Heart right ventricle (tissue), 16 donors: Measurements from ENCODE around the gene ACE2. TPM values are rescaled to one million over a fixed set of nuclear protein-coding genes. Genes with fewer than 3 reads are reported as not detected.

ENCODE experiments used
- ATAC-seq, 8 donors: fragments of 200-7000 bp; cut with Tn5 transposase; one replicate each; pipeline ENCODE4 v1.9.1; 2020; ENCODE audit warnings: mild to moderate bottlenecking in 8 of 8, moderate library complexity in 8 of 8, moderate number of reproducible peaks in 1 of 8
- DNase-seq, 2 donors: peaks; one replicate each; pipeline ENCODE4 v3.0.0-alpha.2; 2020
- H3K27ac ChIP-seq, 10 donors: fragments of 200-600 bp; sonication (generic) in 2 of 10; one replicate each; pipeline versions ENCODE4 v1.5.0 to v1.8.0; 2020 to 2022; ENCODE audit warnings: mild to moderate bottlenecking in 3 of 10
- H3K27me3 ChIP-seq, 7 donors: fragments of 200-600 bp; one replicate each; pipeline ENCODE4 v1.8.0; 2021 to 2022; ENCODE audit warnings: mild to moderate bottlenecking in 2 of 7
- H3K36me3 ChIP-seq, 9 donors: fragments of 200-600 bp; sonication (generic) in 1 of 9; one replicate each; pipeline versions ENCODE4 v1.5.0 to v1.8.0; 2020 to 2022; ENCODE audit warnings: mild to moderate bottlenecking in 2 of 9
- H3K4me1 ChIP-seq, 9 donors: fragments of 200-600 bp; sonication (generic) in 1 of 9; one replicate each; pipeline versions ENCODE4 v1.5.0 to v1.8.0; 2020 to 2022; ENCODE audit warnings: mild to moderate bottlenecking in 4 of 9
- H3K4me3 ChIP-seq, 10 donors: fragments of 200-600 bp; sonication (generic) in 2 of 10; one replicate each; pipeline versions ENCODE4 v1.5.0 to v1.8.0; 2020 to 2022; ENCODE audit warnings: mild to moderate bottlenecking in 7 of 10, moderate library complexity in 2 of 10
- H3K9me3 ChIP-seq, 11 donors: fragments of 200-600 bp in 10 of 11; sonication (generic) in 2 of 11; one replicate each; pipeline versions ENCODE4 v1.5.0 to v1.8.0; 2013 to 2022; ENCODE audit warnings: mild to moderate bottlenecking in 2 of 11, control low read depth in 1 of 11, moderate library complexity in 1 of 11
- WGBS, 2 donors: extraction: QIAGEN DNeasy Blood & Tissue Kit; methylation state at CpG; one replicate each; pipeline ENCODE4 v1.1.7; 2013; ENCODE audit warnings: inconsistent platforms in 1 of 2; 5-methylcytosine and 5-hydroxymethylcytosine counted together
- intact Hi-C, 10 donors: fragments of 100-400 bp; cut with DNase I; formaldehyde crosslinking; loops; one replicate each; pipeline versions ENCODE4 v1.11.1 to v1.14.2; 2022
- polyA plus RNA-seq, 2 donors: library from polyadenylated mRNA; stranded (reverse); fragments of 200-250 nt; gene quantifications; one replicate each; pipeline ENCODE4 v1.2.3, GENCODE V29; 2013
- total RNA-seq, 10 donors: library from RNA; stranded (reverse); fragmentation: NEBNext Ultra II Directional in 3 of 10; extraction: Animal tissue kit (Norgen Biotek cat#: 25700) in 3 of 10; gene quantifications; one replicate each; pipeline versions ENCODE4 v1.2.1 to v1.2.4, GENCODE V29; 2021 to 2023
- TF ChIP-seq, protein P1 (sequence below), 9 donors: fragments of 200-600 bp; sonication (generic) in 2 of 9; IDR thresholded peaks; one replicate each; pipeline versions ENCODE4 v1.5.0 to v1.8.0; 2021 to 2022; ENCODE audit warnings: antibody characterized with exemption in 9 of 9, mild to moderate bottlenecking in 5 of 9, moderate library complexity in 1 of 9
- donor health status: Arrhythmogenic right ventricular cardiomyopathy.
- donor health status: ischemic (EF 13 %, LVEDD 7.1; RV severe dilation, severe dysfunction).
- donor health status: healthy with polysubstance abuse.
- donor health status: DM: no; HTN: yes; CAD: no.
- donor health status: DM: no; HTN: no; CAD: no.
- donor health status: ischemic (EF 25% LVEDD 6.9; RV normal size, moderate dysfunction).
- donor health status: ischemic (EF 25% LVEDD 5.7; RV mildly dilated, moderate dysfunction).
- donor health status: healthy.
- donor health status: DM: yes; HTN: yes; CAD: no.
- donor health status: Ischemic cardiomyopathy.
- donor health status: ischemic (EF 35%, LVEDD 5.7; RV mildly dilated, moderate dysfunction).
- donor health status: nonischemic (EF 11% LVEDD 7.7; RV severe dilation, severe dysfunction).
- donor health status: DM: yes; HTN: yes; CAD: no.
- donor health status: PGD.
- donor health status: ischemic (EF 29% LVEDD 5.4; RV normal size, mild dysfunction).
- donor health status: nonischemic (EF 23%, LVEDD 6.1; RV moderate dilation, normal function).

ACE2 gene
- total and polyA plus RNA-seq, 12 donors = 6.7 to 42.4 (median 17.8) TPM

DNA sequence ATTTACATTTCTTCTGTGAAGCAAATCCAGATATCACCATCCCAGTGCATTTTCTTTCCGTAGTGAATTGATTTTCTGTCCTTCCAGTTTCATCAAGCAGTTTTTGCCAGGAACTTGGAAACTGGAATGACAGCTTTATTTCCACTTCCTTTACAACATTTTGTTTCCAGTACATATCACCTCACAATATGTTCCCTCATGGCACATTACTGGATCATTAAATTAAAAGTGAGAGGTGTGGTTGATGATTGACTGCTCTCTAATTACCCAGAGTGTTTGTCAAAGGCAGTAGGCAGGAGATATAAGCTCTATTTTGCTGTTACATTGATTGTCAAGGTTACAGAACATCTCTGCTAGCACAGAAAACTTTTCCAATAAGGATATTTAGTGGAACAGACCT is 22.3 kb upstream of the ACE2 start:
- Histone ChIP-seq H3K27me3 (peaks cover 0 to 89% (median 0%) of the 10 kb centered on the region in 7 donors), H3K4me3 (no peak overlapping the region), H3K27ac (no peak overlapping the region), H3K4me1 (no peaks in the 10 kb centered on the region), H3K9me3 (no peaks in the 10 kb centered on the region), H3K36me3 (no peaks in the 10 kb centered on the region)
- WGBS, 2 donors = 59 to 77% methylated on average over 1 of the region's 1 CpG
- ATAC-seq (no peak), DNase-seq (no peak)
- TF ChIP-seq, protein P1, sequence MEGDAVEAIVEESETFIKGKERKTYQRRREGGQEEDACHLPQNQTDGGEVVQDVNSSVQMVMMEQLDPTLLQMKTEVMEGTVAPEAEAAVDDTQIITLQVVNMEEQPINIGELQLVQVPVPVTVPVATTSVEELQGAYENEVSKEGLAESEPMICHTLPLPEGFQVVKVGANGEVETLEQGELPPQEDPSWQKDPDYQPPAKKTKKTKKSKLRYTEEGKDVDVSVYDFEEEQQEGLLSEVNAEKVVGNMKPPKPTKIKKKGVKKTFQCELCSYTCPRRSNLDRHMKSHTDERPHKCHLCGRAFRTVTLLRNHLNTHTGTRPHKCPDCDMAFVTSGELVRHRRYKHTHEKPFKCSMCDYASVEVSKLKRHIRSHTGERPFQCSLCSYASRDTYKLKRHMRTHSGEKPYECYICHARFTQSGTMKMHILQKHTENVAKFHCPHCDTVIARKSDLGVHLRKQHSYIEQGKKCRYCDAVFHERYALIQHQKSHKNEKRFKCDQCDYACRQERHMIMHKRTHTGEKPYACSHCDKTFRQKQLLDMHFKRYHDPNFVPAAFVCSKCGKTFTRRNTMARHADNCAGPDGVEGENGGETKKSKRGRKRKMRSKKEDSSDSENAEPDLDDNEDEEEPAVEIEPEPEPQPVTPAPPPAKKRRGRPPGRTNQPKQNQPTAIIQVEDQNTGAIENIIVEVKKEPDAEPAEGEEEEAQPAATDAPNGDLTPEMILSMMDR (IDR thresholded peaks at IDR 0.05) = no peak
- intact Hi-C loops = no loop called here

DNA sequence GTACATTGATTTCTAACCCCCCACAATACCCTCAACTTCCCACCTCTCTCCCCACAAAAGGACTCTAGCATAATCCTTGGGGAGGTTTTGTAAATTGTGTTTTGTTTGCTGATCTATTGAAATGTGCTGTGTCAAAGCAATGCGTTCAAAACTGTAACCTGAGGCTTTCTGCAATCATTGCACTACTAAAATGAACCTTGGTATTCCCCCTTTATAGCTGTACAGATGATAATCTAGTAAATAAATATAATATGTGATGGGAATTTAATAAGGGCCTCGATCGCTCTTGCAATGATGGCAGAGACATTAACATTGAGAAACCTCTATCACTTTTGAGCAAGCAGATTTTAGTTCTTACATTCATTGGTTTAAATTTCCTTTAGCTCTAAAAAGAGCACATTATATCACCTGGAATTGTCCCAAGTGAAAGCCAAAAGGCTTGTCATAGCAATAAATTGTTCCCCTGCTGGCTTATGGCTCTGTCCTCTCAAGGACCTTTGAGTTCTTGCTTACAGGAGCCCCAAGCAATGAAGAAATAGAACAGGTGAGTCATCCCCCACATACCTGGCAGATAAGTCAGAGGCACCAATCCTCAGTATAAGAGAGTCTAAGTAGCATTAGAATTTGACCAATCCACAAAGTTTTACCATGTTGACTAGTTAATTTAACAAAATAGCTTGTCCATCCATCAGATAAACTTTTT is 18.4 kb upstream of the ACE2 start:
- ATAC-seq = no peak
- Histone ChIP-seq H3K27me3 (peaks cover 0 to 94% (median 0%) of the 10 kb centered on the region in 7 donors), H3K4me1 (no peaks in the 10 kb centered on the region), H3K4me3 (no peak overlapping the region), H3K36me3 (no peaks in the 10 kb centered on the region), H3K27ac (no peak overlapping the region), H3K9me3 (no peaks in the 10 kb centered on the region)
- DNase-seq = no peak
- 78 to 88% methylated on average over 3 of the region's 3 CpGs for WGBS, 2 donors
- TF ChIP-seq, protein P1 (IDR thresholded peaks at IDR 0.05) = no peak
- intact Hi-C loops = no loop called here

GRCh38 chrX:15617111-15617510 is 16.4 kb upstream of the ACE2 start:
- Histone ChIP-seq H3K9me3 (no peaks in the 10 kb centered on the region), H3K4me1 (no peaks in the 10 kb centered on the region), H3K36me3 (no peaks in the 10 kb centered on the region), H3K4me3 (no peak overlapping the region), H3K27ac (no peak overlapping the region), H3K27me3 (peaks cover 0 to 86% (median 0%) of the 10 kb centered on the region in 7 donors)
- intact Hi-C loops = no loop called here
- DNase-seq (no peak), ATAC-seq (no peak)
- WGBS, 2 donors = 91 to 94% methylated on average over 6 of the region's 6 CpGs
- TF ChIP-seq, protein P1 (IDR thresholded peaks at IDR 0.05) = no peak

DNA sequence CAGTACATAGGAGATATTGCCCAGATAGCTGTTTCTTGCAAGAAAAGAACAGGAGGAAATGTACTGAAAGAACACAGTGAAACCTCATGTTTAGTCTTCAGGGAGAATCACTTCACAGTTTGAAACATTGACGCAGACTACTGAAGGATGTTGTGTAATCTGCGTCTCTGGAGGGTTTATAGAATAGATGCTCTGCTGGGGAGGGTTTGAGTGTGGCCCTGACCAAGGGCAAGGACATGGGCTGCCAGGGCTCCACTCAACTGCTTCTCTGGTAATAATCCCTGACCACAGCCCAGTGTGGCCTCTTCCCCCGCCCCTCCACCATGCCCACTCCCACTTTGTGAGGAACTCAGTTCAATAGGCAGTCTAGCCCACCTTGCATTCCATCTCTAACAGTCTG is 15.8 kb upstream of the ACE2 start:
- DNase-seq (peak in 1 of 2 donors; percentile 15), ATAC-seq (peak in 3 of 8 donors; percentile 72 to 87 (median 72))
- peaks cover 0 to 85% (median 0%) of the 10 kb centered on the region in 7 donors for H3K27me3 ChIP-seq
- H3K9me3 ChIP-seq = no peaks in the 10 kb centered on the region
- no peak overlapping the region for H3K4me3 ChIP-seq
- no peaks in the 10 kb centered on the region for H3K36me3 ChIP-seq
- no peak overlapping the region for H3K27ac ChIP-seq
- intact Hi-C loops = no loop called here
- 73 to 83% methylated on average over 3 of the region's 3 CpGs for WGBS, 2 donors
- TF ChIP-seq, protein P1 (IDR thresholded peaks at IDR 0.05) = no peak
- H3K4me1 ChIP-seq = no peaks in the 10 kb centered on the region
